AG04449 (cell line): ENCODE measurements around the gene IL4I1.
A peak's percentile ranks its signal among the peaks of the same experiment; 100 is the strongest.

Source experiments
- CTCF ChIA-PET: fragments of 350-600 bp; formaldehyde crosslinking; extraction: SDS; loops from one replicate; lab custom pipeline; 2021; ENCODE audit warnings: antibody characterized with exemption; lab: Yijun Ruan, JAX
- POLR2A ChIA-PET: fragments of 400-600, 350-600 bp; formaldehyde crosslinking; extraction: SDS; loops from one replicate; lab custom pipeline; 2020; ENCODE audit warnings: antibody characterized with exemption, inconsistent platforms; lab: Yijun Ruan, JAX
- DNase-seq: peaks from one replicate; pipeline ENCODE4 v3.0.0-alpha.2; 2010; ENCODE audit warnings: low read depth, low spot score
- H3K4me3 ChIP-seq: 2 replicates; pipeline ENCODE4 v1.5.1; 2011; ENCODE audit warnings: low read depth, mild to moderate bottlenecking, control low read depth, low read length
- TF ChIP-seq, protein P1 (sequence below): IDR thresholded peaks from one replicate; pipeline ENCODE4 v1.5.1; 2011; ENCODE audit warnings: mild to moderate bottlenecking, moderate library complexity, low read length, control low read depth, inconsistent platforms; ENCODE audit not compliant: insufficient read depth; ENCODE audit errors: missing control alignments

IL4I1 gene

DNA sequence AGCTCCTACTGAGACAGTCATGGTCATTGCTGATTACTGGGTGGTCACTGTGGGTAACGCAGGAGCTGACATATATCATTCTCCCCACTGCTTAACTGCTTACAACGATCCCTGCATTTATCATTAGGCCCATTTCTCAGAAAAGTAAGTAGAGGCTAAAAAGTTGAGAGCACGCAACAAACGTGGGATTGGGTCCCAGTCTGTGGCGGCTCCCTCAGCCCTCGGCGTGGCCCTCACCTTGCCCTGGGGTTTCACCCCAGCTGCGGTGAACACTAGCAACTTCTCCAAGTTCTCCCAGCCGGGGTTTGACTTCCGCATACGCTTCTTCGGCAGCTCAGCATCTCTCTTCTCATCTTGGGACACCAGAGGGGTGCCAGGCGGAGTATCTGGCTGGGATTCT is 31.8 kb downstream of the IL4I1 start:
- ChIA-PET POLR2A (interaction anchor here (0.6 to 2.4 kb wide), 3 partner anchors 14 to 97 kb away, joined by 4 to 10 read pairs (median 6); partner anchors contain the start of gene PTOV1), CTCF (interaction anchor here (0.8 to 1.2 kb wide), 2 partner anchors 10 to 11 kb away, joined by 3 to 4 read pairs; no protein-coding TSS in a partner anchor)
- H3K4me3 ChIP-seq = no peak overlapping the region; the same call in 1 of the 2 replicates
- no peak for DNase-seq
- TF ChIP-seq, protein P1, sequence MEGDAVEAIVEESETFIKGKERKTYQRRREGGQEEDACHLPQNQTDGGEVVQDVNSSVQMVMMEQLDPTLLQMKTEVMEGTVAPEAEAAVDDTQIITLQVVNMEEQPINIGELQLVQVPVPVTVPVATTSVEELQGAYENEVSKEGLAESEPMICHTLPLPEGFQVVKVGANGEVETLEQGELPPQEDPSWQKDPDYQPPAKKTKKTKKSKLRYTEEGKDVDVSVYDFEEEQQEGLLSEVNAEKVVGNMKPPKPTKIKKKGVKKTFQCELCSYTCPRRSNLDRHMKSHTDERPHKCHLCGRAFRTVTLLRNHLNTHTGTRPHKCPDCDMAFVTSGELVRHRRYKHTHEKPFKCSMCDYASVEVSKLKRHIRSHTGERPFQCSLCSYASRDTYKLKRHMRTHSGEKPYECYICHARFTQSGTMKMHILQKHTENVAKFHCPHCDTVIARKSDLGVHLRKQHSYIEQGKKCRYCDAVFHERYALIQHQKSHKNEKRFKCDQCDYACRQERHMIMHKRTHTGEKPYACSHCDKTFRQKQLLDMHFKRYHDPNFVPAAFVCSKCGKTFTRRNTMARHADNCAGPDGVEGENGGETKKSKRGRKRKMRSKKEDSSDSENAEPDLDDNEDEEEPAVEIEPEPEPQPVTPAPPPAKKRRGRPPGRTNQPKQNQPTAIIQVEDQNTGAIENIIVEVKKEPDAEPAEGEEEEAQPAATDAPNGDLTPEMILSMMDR = no peak

DNA sequence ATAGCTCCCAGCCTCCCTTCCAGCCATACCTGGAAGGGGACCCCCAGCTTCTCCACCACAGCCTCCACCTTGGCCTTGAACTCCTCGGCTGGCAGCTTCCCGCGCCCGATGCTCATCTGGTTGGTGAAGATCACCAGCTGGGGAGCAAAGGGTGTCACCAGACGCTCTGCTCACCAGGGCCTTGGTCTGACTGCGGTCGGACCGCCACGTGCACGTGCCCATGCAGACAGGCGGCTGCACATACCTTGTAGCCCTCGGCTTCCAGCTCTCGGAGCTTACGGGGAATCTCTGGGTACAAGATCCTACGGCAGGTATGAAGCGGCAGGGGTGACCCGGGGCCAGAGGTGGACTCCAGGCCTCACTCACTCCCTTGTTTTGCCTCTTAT is 32.8 kb downstream of the IL4I1 start:
- H3K4me3 ChIP-seq = no peak overlapping the region
- ChIA-PET CTCF (interaction anchor here (1.2 kb wide), 2 partner anchors 10 to 54 kb away, joined by 3 to 4 read pairs; no protein-coding TSS in a partner anchor), POLR2A (interaction anchor here (1.0 to 1.4 kb wide), 2 partner anchors 14 to 16 kb away, joined by 3 to 4 read pairs; no protein-coding TSS in a partner anchor)
- TF ChIP-seq, protein P1 = no peak
- no peak for DNase-seq

DNA sequence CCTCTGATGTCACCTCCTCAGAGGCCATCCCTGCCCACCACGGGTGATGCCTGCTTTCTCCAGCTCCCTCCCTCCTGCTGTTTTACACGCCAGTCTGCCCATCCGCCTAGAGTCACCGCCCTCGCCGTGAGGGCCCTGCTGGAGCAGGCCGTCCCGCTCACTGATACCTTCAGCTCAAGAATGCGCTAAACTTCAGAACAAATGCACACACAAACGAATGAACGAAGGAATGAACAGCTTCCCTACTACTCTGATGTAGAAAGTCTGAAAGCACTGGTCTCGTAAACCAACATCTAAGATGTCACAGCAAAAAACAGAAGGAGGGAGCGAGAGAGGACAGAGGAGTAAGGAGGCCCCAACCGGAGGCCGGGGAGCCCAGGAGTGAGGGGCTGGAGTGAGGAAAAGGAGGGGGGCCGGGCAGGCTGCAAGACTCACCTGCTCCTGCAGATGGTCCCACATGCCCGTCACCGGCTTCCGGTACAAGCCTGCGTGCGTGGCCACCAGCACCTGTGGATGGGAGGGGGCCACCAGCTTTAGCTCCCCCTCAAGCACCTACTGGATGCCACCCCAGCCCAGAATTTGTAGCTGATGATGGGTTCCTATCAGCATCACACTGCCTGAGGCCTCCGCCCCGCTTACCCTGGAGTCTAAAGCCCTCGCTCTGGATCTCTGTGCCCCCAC is 33.3 kb downstream of the IL4I1 start:
- ChIA-PET POLR2A (interaction anchor here (0.6 to 1.4 kb wide), 4 partner anchors 13 to 904 kb away, joined by 3 to 5 read pairs (median 4); no protein-coding TSS in a partner anchor), CTCF (interaction anchor here (1.2 to 1.4 kb wide), 2 partner anchors 54 to 273 kb away, joined by 3 to 4 read pairs; no protein-coding TSS in a partner anchor)
- TF ChIP-seq, protein P1 = no peak

DNA sequence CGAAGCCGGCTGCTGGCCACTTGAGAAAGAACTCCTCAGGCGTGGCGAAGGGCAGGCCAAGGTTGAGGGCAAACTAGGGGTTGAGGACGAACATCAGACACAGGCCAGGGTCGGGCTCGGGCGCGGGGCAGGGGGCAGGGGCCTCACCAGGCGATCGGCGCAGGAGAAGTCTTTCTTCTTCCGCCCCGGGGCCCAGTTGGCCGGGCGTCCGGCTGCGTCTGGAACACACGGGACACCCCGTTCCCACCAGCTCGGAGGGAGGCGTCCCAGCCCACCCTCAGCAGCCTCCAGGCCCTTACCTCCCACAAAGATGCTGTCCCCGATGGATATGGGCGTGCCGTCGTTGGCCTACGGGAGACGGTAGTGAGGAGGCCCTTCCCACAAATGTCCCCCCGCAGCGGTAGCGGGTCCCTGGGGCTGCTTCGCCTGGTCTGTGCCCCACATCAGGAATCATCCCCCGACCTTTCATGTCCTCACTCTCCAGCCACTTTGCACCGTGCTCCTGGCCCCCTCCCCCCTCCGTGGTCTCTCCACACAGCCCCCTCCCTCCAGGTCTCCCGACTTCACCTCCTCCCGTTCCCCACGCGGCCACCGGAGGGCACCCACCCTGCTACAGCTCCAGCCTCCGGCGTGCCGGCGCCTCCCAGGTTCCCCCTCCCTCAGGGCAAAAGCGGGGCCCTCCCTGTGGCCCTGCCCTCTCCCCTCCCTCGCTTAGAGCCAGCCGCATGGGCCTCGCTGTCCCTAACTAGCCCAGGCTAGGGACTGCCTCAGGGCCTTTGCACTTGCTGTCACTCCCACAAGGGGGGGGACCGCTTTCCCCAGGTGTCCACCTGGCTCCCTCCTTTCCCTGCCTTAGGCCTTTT is 34.1 kb downstream of the IL4I1 start:
- no peak for DNase-seq
- ChIA-PET CTCF (interaction anchor here (1.2 to 1.4 kb wide), 2 partner anchors 53 to 274 kb away, joined by 3 to 4 read pairs; no protein-coding TSS in a partner anchor), POLR2A (interaction anchor here (1.2 to 1.8 kb wide), 3 partner anchors 12 to 15 kb away, joined by 3 to 6 read pairs (median 5); partner anchors contain the start of gene PTOV1)
- H3K4me3 ChIP-seq = no peak overlapping the region
- TF ChIP-seq, protein P1 = peak; percentile 28

More for the DNA sequence above, 33.3 kb downstream of the IL4I1 start:
- H3K4me3 ChIP-seq = no peak overlapping the region
- DNase-seq = no peak

DNA sequence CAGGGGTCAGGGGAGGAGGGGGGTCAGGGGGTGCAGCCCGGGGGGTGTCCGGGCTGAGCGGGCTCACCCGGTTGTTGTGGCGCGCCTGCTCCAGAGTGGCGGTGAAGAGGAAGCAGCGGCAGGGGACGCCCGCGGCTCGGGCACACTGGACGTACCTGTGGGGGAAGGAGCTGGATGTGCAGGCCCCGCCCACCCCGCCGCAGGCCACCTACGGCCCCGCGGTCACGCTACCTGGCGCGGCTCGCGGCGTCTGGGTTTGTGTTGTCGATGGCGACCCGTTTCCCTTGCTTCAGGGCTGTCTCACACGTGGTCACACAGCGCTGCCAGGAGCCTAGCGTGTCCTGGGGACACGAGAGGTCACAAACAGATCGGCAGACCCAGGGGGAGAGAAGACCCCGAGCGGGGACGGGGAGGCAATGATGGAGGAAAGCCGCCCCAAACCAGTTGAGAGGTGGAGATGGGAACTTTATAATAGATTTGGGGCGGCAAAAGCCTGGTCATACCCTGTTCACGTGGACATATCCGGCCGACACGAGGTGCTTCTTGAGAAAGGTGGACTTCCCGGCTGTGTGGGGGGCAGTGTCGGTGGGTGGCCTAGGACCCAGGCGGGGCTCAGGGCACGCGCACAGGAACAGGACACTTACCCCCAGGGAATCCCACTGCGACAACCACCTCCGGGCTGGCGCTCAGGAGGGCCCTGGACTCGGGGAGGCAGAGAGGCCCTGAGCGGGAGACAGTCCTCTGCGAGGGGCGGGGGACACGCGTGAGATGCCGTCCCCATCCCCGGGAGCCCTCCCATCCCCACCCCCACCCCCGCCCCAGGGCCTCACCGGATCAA is 34.9 kb downstream of the IL4I1 start:
- DNase-seq = no peak
- TF ChIP-seq, protein P1 = no peak
- POLR2A ChIA-PET = interaction anchor here (1.2 to 1.8 kb wide), 3 partner anchors 8 to 14 kb away, joined by 3 to 6 read pairs (median 5); partner anchors contain the start of gene PTOV1
- H3K4me3 ChIP-seq = no peak overlapping the region
- CTCF ChIA-PET = interaction anchor here (1.4 kb wide), 1 partner anchor 274 kb away, joined by 4 read pairs; no protein-coding TSS in a partner anchor
